ENCODE results near the gene PGPEP1. TPM values are rescaled to one million over a fixed set of nuclear protein-coding genes. Genes with fewer than 3 reads are reported as not detected.

The PGPEP1 gene
- total RNA-seq, 2 experiments from 2014 or later: 27.5 to 28.4 TPM

DNA sequence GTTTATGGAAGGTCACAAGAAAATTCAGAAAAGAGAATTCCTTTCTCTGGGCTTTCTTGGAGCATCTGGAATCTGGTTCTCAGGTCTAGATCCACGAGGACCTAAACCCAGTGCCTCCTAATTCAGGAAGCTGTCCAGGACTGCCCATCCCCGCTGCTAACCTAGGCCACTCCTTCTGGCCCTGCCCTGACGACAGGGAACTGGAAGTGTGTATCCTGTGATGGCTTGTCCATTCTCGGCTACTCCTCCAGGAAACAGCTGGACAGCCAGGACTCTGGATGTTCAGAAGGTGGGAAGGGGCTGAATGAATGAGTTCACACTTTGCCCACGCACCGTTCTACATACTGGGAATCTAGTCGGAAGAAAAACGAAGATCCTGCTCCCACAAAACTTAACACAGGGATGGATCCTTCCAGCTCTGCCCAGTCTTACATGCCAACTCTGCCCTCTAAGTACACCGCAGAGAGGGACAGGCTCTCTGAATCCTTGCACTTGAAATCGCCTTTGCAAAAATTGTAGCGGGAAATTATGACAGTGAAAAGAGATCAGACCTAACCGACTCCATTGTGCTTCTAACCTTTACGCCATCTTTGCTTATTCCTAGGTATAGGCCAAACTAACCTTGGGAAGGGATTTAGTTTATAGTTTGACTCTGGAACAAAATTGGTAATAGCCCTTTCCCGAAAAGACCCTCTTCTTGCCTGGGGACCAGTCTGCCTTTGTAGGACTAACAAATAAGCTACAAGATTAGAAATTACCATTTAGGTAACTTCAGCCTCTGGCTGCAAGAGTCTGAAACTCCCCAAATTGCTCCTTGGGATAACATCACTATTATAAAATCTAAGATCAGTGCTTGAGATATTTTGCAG lies 19.3 kb upstream of the PGPEP1 start:
- ChIA-PET CTCF (interaction anchor here (0.8 to 11.0 kb wide), 10 partner anchors 7 to 88 kb away, joined by 3 to 155 read pairs (median 4); partner anchors contain the start of gene JUND), POLR2A (interaction anchor here (1.2 to 3.7 kb wide), 6 partner anchors 9 to 116 kb away, joined by 5 to 87 read pairs (median 14); partner anchors contain the start of gene JUND)

DNA sequence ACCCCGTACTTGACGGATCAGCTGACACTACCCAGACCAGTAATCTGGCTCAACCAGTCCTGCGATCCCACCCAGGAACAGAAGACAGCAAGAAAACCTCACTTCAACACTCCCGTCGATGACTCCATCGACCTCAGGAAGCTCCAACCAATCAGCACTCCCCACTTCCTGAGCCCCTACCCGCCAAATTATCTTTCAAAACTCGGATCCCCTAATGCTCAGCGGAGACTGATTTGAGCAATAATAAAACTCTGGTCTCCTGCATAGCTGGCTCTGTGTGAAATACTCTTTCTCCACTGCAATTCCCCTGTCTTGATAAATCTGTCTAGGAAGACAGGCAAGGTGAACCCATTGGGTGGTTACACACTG lies 18.7 kb upstream of the PGPEP1 start:
- ChIA-PET POLR2A (interaction anchor here (0.6 to 3.7 kb wide), 8 partner anchors 9 to 178 kb away, joined by 4 to 87 read pairs (median 8); partner anchors contain the start of gene JUND), CTCF (interaction anchor here (0.5 to 11.0 kb wide), 14 partner anchors 9 to 113 kb away, joined by 3 to 155 read pairs (median 5); partner anchors contain the start of gene JUND)

DNA sequence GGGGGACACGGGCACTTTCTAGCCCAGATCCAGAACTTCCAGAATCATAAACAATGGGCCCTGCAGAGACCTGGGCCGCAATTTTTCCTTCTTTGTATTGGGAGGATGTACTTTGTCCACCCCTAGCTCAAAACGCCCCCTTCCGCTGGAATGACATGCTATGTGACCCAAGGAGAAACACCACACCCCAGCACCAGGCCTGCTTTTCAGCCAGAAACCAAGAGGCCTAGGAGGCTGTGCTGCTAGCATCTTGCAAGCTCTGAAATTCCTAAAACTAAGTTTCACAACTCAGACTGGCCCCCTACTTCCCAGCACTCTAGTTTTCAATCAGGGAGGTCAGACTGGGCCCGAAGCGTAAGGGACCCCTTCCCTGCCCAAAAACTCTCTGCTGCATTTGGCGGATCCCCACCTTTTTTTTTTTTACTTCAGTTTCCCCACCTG lies 18.1 kb upstream of the PGPEP1 start:
- ChIA-PET CTCF (interaction anchor here (0.5 to 11.0 kb wide), 14 partner anchors 10 to 130 kb away, joined by 3 to 155 read pairs (median 5); partner anchors contain the start of gene JUND), POLR2A (interaction anchor here (0.6 to 3.7 kb wide), 8 partner anchors 10 to 177 kb away, joined by 4 to 87 read pairs (median 8); partner anchors contain the start of gene JUND)

DNA sequence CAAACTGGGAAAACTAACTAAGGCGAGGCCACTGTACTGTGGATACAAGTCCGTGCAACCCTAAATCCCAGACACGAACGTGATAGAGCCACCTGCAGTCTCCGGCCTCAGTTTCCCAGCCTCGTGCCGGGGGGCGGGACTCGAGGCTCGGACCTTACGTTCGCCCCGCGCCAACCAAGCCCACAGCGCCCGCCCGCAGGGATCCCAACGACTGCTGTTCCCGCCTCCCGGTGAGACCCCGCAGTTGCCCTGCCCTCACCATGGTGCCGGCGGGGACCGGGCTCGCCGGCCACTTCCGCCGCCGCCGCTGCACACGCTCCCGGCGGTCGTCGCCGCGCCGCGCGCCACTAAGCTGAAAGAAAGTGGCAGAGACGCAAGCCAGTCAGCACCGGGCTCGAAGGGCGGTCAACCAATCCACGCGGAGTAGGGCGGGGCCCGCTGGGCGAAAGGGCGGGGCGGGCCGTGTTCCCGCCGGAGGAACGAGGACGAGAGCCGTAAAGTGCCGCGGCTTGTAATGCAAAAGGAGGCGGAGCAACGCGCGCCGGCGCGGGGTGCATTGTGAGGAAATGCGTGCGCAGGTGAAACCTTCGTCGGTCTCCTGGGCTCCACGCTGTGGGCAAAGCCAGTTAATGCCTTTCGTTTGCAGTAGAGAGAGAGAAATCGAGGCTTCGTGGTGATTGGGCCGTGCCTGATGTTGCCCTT lies 17.5 kb upstream of the PGPEP1 start, which contains the start of gene LSM4:
TSS of gene LSM4 (minus strand) at position 318 of the 702 bp plus-strand sequence. CDS start at position 262, 56 bp downstream.
- POLR2A ChIA-PET: interaction anchor here (0.7 to 3.7 kb wide), 6 partner anchors 16 to 117 kb away, joined by 3 to 87 read pairs (median 10); partner anchors contain the start of gene JUND
- CTCF ChIA-PET: interaction anchor here (1.0 to 11.0 kb wide), 9 partner anchors 10 to 131 kb away, joined by 3 to 155 read pairs (median 5); partner anchors contain the start of gene JUND

DNA sequence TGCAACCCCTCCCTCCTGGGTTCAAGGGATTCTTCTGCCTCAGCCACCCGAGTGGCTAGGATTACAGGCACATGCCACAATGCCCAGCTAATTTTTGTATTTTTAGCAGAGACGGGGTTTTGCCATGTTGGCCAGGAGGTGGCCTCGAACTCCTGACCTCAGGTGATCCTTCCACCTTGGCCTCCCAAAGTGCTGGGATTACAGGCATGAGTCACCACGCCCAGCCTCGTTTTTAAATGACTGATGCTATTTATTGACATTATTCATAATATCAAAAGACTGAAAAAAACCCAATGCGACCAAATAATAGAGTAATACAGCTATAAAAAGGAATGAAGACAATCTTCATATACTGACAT lies 16.0 kb upstream of the PGPEP1 start:
- CTCF ChIA-PET: interaction anchor here (1.0 to 8.4 kb wide), 4 partner anchors 15 to 86 kb away, joined by 3 to 148 read pairs (median 4); partner anchors contain the start of gene JUND
- POLR2A ChIA-PET: interaction anchor here (2.1 kb wide), 1 partner anchor 43 kb away, joined by 9 read pairs; the partner anchor contains the start of gene JUND

DNA sequence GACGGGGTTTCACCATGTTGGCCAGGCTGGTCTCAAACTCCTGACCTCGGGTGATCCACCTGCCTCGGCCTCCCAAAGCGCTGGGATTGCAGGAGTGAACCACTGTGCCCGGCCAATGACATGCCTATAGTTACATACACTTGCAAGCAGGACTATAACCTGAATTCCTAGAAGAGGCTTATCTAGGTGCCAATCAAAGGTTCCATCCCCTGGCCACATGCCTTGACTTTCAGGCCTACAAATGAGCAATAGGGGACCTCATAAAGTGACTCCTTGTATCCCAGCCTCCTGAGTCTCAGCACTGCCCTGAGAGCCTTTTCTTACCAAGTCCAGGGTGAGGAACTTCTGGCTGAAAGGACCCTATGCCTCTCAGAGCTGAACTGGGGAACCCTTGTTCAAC lies 13.6 kb upstream of the PGPEP1 start:
- ChIA-PET CTCF (interaction anchor here (0.7 to 8.4 kb wide), 4 partner anchors 10 to 54 kb away, joined by 3 to 148 read pairs (median 3); partner anchors contain the start of gene JUND), POLR2A (interaction anchor here (1.0 kb wide), 1 partner anchor 57 kb away, joined by 4 read pairs; no protein-coding TSS in a partner anchor)

DNA sequence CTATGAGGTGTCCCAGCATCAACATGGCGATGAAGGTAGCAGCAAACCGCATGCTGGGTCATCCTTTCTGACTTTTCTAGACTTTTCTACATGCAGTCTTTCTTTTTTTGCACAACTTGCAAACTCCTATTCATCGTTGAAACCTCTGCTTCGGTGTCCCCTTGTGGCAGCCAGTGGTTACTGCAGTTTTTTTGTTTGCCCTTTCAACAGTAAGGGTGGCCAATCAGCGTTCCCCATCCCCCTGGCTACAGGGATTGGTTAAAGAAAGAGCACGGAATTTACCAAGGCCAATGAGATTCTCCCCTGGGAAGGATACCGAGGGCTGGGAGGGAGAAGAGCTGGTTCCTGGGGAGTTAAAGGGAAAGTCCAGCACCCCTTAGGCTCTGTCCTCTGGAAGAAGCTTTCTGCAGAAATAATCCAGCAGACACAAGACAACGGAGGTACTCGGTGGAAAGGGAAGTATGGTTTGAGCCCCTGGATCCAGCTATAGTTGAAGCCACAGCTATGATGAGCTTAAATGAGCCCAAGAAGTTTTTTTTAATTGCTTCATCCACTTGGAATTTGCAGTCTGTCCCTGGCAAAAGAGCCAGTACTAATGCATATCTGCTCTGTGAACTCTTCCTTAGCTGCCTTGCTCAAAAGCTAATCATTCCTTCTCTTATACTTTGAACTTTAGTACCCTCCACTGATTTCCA lies 11.9 kb upstream of the PGPEP1 start:
- POLR2A ChIA-PET: interaction anchor here (1.0 to 2.1 kb wide), 3 partner anchors 24 to 51 kb away, joined by 3 to 33 read pairs (median 3); partner anchors contain the start of gene JUND
- CTCF ChIA-PET: interaction anchor here (0.6 to 8.4 kb wide), 26 partner anchors 9 to 458 kb away, joined by 3 to 148 read pairs (median 4); partner anchors contain the start of genes IQCN and JUND

DNA sequence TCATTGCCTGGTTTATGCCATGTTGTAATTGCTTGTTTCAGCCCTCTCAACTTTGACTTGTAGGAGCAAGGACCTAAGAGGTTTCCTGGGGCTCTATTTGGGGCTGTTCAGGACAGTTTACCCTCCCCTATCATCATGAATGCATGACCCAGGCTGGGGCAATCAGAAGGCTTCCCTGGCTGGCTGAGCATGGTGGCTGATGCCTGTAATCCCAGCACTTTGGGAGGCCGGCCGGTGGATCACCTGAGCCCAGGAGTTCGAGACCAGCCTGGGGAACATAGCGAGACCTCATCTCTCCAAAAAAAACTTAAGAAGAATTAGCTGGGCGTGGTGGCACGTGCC lies 11.4 kb upstream of the PGPEP1 start:
- ChIA-PET POLR2A (interaction anchor here (1.0 to 2.1 kb wide), 3 partner anchors 25 to 52 kb away, joined by 3 to 33 read pairs (median 3); partner anchors contain the start of gene JUND), CTCF (interaction anchor here (0.6 to 8.4 kb wide), 23 partner anchors 9 to 458 kb away, joined by 3 to 148 read pairs (median 4); partner anchors contain the start of genes IQCN and JUND)

DNA sequence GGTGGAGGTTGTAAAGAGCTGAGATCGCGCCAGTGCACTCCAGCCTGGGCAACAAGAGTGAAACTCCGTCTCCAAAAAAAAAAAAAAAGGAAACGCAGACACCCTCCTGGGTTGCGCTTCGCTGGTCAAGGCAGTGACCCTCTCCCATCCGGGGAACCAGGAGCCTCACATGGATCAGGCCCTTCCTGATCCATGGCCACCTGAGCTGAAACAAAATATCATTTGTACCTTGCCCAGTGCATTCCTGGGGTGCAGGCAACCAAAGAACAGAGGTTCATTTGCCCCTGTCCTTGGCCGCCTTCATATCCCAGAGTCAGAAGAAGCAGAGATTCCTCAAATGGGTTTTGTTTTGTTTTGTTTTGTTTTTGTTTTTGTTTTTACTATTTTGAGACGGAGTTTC lies 9.5 kb upstream of the PGPEP1 start:
- POLR2A ChIA-PET: no interaction called here
- CTCF ChIA-PET: interaction anchor here (0.7 to 8.4 kb wide), 2 partner anchors 52 to 58 kb away, joined by 5 to 148 read pairs; partner anchors contain the start of gene JUND

DNA sequence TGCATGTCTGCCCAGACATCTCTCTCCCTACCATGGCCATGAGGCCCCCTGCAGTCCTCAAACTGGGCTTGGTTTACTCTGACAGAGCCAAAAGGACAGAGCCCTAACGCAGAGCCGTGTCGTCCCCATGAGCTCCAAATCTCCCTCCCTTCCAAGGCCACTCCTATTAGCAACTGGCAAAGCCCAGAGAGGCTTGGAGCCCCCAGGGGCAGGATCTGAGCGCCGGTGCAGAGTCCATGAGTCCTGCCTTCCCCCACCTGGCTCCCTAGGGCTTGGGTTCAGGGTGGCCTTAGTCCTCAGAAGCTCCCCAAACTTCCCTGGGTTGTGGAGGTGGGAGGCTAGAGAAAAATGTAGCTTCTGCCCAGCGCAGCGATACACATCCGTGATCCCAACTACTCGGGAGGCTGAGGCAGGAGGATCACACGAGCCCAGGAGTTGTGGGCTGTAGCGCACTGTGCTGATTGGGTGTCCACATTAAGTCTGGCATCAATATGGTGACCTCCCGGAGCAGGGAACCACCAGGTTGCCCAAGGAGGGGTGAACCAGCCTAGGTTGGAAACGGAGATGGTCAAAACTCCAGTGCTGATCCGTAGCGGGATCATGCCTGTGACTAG lies 7.4 kb upstream of the PGPEP1 start:
- ChIA-PET POLR2A (no interaction called here), CTCF (interaction anchor here (0.8 to 1.5 kb wide), 3 partner anchors 10 to 55 kb away, joined by 3 to 6 read pairs (median 5); no protein-coding TSS in a partner anchor)

DNA sequence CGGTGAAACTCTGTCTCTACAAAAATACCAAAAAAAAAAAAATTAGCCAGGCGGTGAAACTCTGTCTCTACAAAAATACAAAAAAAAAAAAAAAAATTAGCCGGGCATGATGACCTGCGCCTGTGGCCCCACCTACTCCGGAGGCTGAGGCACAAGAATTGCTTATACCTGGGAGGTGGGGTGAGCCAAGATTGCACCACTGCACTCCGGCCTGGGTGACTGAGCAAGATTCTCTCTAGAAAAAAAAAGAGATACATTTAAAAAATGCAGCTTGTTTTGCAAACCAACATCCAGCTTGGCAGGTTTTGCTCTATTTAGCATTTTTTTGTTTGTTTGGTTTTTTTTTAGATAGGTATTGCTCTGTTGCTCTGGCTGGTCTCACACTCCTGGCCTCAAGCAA lies 6.7 kb upstream of the PGPEP1 start:
- POLR2A ChIA-PET: interaction anchor here (0.7 kb wide), 1 partner anchor 67 kb away, joined by 9 read pairs; no protein-coding TSS in a partner anchor
- CTCF ChIA-PET: interaction anchor here (0.7 to 1.5 kb wide), 3 partner anchors 10 to 59 kb away, joined by 3 to 6 read pairs (median 3); partner anchors contain the start of gene IQCN

DNA sequence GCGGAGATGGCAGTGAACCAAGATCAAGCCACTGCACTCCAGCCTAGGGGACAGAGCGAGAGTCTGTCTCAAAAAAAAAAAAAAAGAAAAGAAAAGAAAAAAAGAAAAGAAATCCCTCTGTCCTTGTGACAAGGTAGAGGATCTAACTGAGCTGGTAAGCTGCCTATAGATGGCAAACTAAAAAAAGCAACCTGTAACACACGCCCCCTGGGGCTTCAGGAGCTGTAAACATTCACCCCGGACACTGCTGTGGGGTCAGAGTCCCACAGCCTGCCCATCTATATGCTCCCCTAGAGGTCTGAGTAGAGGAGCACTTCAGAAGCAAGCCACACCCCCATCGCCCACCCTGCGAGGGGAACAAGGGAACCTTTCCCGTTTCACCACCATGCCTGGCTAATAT lies 4.3 kb upstream of the PGPEP1 start:
- ChIA-PET CTCF (interaction anchor here (0.9 to 2.0 kb wide), 4 partner anchors 10 to 84 kb away, joined by 3 to 6 read pairs (median 4); no protein-coding TSS in a partner anchor), POLR2A (no interaction called here)

DNA sequence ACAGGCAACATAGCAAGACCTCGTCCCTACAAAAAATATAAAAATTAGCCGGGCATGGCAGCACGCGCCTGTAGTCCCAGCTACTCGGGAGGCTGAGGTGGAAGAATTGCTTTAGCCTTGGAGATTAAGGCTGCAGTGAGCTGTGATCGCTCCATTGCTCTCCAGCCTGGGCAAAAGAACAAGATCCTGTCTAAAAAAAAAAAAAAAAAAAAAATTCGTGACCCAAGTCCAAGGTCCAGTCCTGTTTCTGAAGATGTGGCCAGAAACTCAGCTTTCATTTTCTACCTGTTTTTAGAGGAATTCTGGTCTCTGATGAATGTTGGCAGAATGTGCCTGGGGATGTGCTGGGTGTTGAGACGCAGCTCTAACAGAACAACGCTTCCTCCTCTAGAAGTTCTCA lies 1.9 kb upstream of the PGPEP1 start:
- POLR2A ChIA-PET: interaction anchor here (0.5 kb wide), 1 partner anchor 82 kb away, joined by 3 read pairs; no protein-coding TSS in a partner anchor

DNA sequence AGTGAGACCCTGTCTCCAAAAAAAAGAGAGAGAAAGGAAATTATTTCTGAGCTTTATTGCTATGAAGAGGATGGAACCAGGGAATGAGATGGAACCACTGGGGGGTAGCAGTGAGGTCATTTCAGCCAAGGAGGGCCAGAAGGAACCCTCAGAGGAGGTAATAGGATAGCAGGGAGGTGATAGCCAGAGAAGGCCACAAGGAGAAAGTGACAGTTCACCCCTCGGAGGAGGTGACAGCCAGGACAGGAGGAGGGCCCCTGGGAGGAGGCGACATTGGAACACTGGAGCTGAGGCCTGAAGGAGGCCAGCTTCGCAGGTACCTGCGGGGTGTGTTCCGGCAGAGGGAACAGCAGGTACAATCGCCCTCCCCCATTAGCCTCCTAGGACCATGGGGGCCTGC lies 675 bp upstream of the PGPEP1 start:
- CTCF ChIA-PET: interaction anchor here (0.7 to 2.8 kb wide), 12 partner anchors 11 to 134 kb away, joined by 3 to 30 read pairs (median 4); no protein-coding TSS in a partner anchor
- POLR2A ChIA-PET: interaction anchor here (1.1 kb wide), 1 partner anchor 58 kb away, joined by 3 read pairs; the partner anchor contains the start of gene JUND

More for the DNA sequence above, 1.9 kb upstream of the PGPEP1 start:
- CTCF ChIA-PET: interaction anchor here (0.9 to 2.8 kb wide), 9 partner anchors 9 to 128 kb away, joined by 4 to 30 read pairs (median 6); no protein-coding TSS in a partner anchor

DNA sequence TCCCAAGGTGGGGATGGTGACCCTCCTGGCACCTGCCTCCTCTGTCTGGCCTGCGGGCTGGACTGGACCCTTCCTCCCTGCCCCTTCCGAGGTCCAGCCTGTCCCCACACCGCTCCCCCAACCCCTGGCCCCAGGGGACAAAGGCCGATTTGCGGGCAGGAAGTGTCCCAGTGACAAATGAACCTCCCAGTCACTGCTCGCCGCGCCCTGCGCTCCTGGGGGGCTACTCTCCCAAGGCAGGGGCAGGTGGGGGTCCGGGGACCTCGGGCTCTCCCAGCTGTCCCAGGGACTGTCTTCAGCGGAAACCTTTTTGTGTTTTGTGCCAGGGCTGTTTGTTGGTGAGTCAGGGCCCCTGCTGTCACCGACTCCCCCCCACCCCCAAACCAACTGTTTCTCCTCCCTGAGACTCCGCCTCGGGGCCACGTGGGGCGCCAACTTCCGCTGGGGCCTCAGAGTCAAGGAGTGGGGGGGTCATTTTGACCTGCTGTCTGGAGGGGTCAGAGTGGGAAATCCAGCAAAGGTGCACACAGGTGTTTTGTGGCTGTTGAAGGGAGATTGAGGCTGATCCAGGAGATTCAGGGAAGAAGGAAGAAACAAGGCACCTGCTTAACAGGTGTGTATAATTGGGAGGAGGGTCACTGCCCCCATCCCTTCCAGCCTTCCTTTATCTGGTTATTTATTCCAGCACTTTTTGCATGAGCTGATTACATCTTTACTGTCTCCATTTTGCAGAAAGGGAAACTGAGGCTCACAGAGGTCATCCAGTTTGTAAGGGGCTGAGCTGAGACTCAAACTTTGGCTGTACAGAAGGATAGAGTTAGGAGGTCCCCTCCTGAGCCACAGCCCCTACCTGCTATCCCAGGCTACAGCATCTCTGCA lies 831 bp downstream of the PGPEP1 start:
- ChIA-PET POLR2A (interaction anchor here (0.7 kb wide), 1 partner anchor 247 kb away, joined by 4 read pairs; no protein-coding TSS in a partner anchor), CTCF (interaction anchor here (0.7 to 2.8 kb wide), 6 partner anchors 25 to 189 kb away, joined by 3 to 30 read pairs (median 4); no protein-coding TSS in a partner anchor)

DNA sequence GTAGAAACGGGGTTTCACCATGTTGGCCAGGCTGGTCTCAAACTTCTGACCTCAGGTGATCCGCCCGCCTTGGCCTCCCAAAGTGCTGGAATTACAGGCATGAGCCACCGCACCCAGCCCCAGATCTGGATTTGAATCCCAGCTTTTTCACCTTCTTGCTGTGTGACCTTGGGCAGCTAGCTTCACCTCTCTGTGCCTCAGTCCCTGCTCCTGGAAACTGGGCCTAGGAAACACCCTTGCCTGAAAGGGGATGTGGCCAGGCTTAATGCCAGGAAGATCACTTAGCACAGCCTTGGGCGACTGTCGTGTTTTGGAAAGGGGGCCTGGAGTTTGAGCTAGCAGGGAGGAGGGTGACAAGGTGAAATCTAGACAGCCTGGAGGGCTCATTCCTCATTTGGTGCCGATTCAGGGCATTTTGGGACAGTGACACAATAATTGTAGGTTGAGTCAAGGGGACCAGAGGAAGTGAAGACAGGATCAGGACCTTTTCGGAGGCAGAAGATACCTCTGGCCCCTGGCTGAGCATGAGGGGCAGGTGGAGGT lies 1.8 kb downstream of the PGPEP1 start:
- POLR2A ChIA-PET: no interaction called here
- CTCF ChIA-PET: interaction anchor here (0.7 to 2.4 kb wide), 5 partner anchors 26 to 188 kb away, joined by 3 to 14 read pairs (median 3); no protein-coding TSS in a partner anchor

All from activated CD8-positive, alpha-beta memory T cell treated with anti-CD3 and anti-CD28 coated beads for 36 hours (primary cell).